Neural progenitor cell (in vitro differentiated cells): ENCODE results near the gene FAF1.

Experiments
- EZH2 ChIP-seq: fragments of 200-600 bp; sonication (generic); IDR thresholded peaks from 2 replicates; pipeline ENCODE4 v1.6.1; 2017; ENCODE audit warnings: antibody characterized with exemption, mild to moderate bottlenecking, moderate library complexity
- EZH2phosphoT487 ChIP-seq: fragments of 200-600 bp; sonication (generic); IDR thresholded peaks from 2 replicates; pipeline ENCODE4 v1.6.1; 2017; ENCODE audit warnings: antibody characterized with exemption
- TF ChIP-seq, protein P1 (sequence below): fragments of 200-600 bp; sonication (generic); IDR thresholded peaks from 2 replicates; pipeline ENCODE4 v1.5.1; 2017; ENCODE audit warnings: antibody characterized with exemption, mild to moderate bottlenecking

DNA sequence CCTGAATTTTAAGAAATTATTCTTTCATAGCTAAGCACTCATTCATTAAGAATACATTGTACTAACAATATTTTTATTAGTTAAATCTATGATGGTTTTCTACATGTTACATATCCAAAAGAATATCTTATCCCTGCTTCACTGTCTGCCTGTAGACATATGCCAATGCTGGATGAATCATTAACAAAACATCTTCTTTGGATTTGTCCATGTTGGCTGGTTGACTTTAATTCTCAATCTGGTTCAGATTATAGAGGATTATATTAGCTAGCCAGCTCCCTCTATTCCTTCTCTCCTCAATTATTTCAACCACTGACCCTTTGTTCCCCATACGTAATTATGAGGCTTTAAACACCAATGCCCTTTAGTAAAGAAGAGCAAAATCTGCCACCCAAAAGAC is 398.0 kb downstream of the FAF1 start:
- TF ChIP-seq, protein P1, sequence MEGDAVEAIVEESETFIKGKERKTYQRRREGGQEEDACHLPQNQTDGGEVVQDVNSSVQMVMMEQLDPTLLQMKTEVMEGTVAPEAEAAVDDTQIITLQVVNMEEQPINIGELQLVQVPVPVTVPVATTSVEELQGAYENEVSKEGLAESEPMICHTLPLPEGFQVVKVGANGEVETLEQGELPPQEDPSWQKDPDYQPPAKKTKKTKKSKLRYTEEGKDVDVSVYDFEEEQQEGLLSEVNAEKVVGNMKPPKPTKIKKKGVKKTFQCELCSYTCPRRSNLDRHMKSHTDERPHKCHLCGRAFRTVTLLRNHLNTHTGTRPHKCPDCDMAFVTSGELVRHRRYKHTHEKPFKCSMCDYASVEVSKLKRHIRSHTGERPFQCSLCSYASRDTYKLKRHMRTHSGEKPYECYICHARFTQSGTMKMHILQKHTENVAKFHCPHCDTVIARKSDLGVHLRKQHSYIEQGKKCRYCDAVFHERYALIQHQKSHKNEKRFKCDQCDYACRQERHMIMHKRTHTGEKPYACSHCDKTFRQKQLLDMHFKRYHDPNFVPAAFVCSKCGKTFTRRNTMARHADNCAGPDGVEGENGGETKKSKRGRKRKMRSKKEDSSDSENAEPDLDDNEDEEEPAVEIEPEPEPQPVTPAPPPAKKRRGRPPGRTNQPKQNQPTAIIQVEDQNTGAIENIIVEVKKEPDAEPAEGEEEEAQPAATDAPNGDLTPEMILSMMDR, result no peak
- TF ChIP-seq EZH2 (no peak), EZH2phosphoT487 (no peak)
